ENCODE results near the gene XPC.

The XPC gene

DNA sequence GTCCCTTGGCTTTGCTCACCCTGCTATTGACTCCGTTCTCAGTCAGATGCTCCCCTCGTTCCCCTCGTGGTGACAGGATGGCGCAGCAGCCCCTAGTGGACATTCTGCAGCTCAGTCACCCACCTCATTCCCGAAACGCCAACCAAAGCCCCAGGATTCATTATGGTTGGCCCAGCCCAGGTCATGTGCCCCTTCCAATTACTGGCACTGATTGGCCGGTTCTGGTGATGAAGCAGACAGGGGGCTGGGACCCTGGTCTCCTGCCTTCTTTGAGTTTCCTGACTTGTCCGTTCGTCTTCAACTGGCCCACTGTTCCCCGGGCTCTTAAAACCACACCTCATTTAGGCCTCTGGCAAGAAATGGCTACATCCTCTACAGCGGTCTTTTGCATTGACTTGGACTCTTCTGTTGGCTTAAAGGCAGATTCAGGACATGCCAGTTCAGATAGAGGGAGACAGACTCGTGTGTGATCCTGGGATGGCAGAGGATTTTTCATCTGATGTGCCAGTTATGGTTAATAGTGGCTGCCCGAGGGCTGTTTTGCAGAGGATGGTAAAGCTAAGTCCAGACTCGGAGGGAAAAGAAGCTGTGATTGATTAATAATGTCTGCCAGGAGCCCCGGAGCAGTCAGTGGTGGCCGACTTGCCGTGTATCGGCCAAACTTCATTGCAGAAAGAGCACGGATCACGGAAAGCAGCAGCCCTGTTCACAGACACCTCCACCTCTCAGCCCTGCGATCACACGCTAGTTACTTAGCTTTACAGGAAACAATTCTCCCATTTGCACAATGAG is 38.1 kb upstream of the XPC start:
- Histone ChIP-seq H3K4me3 (ENCODE audit: low read length) (peak overlapping the region; percentile 21), H3K9ac (ENCODE audit: low read length) (peak overlapping the region; percentile 53), H3K27me3 (ENCODE audit: control insufficient read depth, insufficient read depth, low read length) (no peaks in the 10 kb centered on the region), H3K9me3 (ENCODE audit: control insufficient read depth, low read length) (no peaks in the 10 kb centered on the region), H3K36me3 (ENCODE audit: control insufficient read depth, insufficient read depth, low read length) (no peaks in the 10 kb centered on the region), H3K4me1 (ENCODE audit: control insufficient read depth, insufficient read depth, low read length) (peaks cover under 1% of the 10 kb centered on the region)

DNA sequence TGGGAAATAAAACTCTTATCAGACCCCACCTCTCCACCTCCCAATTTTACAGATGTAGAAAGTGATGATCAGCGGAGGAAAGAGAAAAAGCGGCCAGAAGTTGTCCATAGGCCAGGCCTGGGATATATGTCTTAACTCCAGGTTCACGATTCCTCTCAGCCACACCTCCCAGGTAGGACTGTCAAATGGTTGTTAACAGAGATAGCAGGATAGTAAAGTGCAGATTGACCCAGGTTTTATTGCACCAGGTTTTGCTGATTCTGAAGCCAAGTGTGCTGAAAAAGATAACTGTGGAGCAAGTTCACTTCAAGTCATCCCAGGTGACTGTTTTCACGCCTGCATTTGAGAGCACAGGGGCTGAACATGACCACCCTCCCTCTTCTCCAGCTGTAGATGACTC is 36.4 kb upstream of the XPC start:
- H3K9ac ChIP-seq (ENCODE audit: low read length) = no peak overlapping the region
- no peak overlapping the region for H3K4me3 ChIP-seq (ENCODE audit: low read length)
- H3K27me3 ChIP-seq (ENCODE audit: control insufficient read depth, insufficient read depth, low read length) = no peaks in the 10 kb centered on the region
- H3K4me1 ChIP-seq (ENCODE audit: control insufficient read depth, insufficient read depth, low read length) = peaks cover 14% of the 10 kb centered on the region
- no peaks in the 10 kb centered on the region for H3K36me3 ChIP-seq (ENCODE audit: control insufficient read depth, insufficient read depth, low read length)
- H3K9me3 ChIP-seq (ENCODE audit: control insufficient read depth, low read length) = no peaks in the 10 kb centered on the region

DNA sequence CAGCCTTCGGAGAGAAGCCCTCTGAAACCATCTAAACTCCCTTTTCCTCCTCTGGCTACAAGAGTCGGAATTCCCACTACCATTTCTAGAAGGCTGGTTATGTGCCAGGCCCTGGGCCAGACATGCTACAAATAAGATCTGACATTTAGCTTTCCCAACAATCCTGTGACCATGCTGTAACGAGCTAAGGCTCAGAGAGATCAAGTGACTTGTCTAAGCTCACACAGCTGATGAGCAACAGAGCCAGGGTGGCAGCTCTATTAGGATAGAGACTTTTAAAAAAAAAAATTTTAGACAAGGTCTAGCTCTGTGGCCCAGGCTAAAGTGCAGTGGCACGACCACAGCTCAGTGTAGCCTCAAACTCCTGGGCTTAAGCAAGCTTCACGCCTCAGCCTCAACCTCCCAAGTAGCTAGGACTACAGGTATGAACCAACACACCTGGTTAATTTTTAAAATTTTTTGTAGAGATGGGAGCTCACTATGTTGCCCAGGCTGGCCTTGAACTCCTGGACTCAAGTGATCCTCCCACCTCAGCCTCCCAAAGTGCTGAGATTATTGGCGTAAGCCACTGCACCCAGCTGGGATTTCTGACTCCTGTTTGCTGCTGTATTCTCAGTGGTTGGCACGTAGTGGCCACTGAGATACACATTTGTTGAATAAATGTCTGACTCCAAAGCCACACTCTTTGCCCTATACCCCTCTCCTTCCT is 34.8 kb upstream of the XPC start:
- no peaks in the 10 kb centered on the region for H3K9me3 ChIP-seq (ENCODE audit: control insufficient read depth, low read length)
- H3K27me3 ChIP-seq (ENCODE audit: control insufficient read depth, insufficient read depth, low read length) = no peaks in the 10 kb centered on the region
- no peaks in the 10 kb centered on the region for H3K36me3 ChIP-seq (ENCODE audit: control insufficient read depth, insufficient read depth, low read length)
- H3K4me1 ChIP-seq (ENCODE audit: control insufficient read depth, insufficient read depth, low read length) = peaks cover 30% of the 10 kb centered on the region
- H3K4me3 ChIP-seq (ENCODE audit: low read length) = no peak overlapping the region
- no peak overlapping the region for H3K9ac ChIP-seq (ENCODE audit: low read length)

DNA sequence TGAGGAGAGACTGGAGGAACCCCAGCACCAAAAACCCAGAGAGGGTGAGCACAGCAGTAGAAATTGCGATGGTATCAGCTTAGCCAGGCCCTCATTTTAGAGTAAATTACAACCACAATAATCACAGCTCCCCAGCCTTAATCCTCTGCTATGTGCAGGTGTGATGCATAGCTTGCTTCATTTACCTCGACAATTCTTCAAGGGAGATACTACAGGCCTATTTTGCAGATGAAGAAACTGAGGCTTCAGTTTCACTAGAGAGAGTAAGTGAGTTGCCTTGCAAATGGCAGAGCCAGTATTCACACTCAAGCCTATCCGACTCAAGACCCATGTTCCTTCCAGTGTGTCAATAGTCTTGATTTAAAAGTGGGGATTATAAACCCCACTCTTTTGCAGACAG is 33.6 kb upstream of the XPC start:
- Histone ChIP-seq H3K4me1 (ENCODE audit: control insufficient read depth, insufficient read depth, low read length) (peaks cover 32% of the 10 kb centered on the region), H3K9ac (ENCODE audit: low read length) (no peak overlapping the region), H3K9me3 (ENCODE audit: control insufficient read depth, low read length) (no peaks in the 10 kb centered on the region)

DNA sequence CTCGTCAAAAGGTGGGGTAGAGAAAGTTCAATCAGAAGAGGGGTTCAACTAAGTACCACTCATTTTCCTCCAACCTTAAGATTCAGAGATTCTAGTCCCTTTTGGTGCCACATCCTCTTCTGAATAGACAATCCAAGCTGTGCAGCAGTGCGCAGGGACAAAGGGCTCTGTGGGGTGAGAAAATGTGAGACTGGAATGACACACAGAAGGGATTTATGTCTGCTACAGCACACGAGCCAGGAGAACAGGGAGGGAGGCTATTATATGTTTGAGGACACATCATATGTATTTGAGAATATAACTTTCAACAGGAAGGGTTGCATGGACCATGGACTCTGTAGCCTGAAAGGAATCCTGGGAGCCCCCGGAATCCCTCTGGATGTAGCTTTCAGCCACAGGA is 33.2 kb upstream of the XPC start:
- Histone ChIP-seq H3K27me3 (ENCODE audit: control insufficient read depth, insufficient read depth, low read length) (no peaks in the 10 kb centered on the region), H3K36me3 (ENCODE audit: control insufficient read depth, insufficient read depth, low read length) (no peaks in the 10 kb centered on the region), H3K9me3 (ENCODE audit: control insufficient read depth, low read length) (no peaks in the 10 kb centered on the region), H3K4me3 (ENCODE audit: low read length) (no peak overlapping the region), H3K4me1 (ENCODE audit: control insufficient read depth, insufficient read depth, low read length) (peaks cover 32% of the 10 kb centered on the region), H3K9ac (ENCODE audit: low read length) (no peak overlapping the region)

More for the DNA sequence above, 33.6 kb upstream of the XPC start:
- Histone ChIP-seq H3K27me3 (ENCODE audit: control insufficient read depth, insufficient read depth, low read length) (no peaks in the 10 kb centered on the region), H3K36me3 (ENCODE audit: control insufficient read depth, insufficient read depth, low read length) (no peaks in the 10 kb centered on the region), H3K4me3 (ENCODE audit: low read length) (no peak overlapping the region)

DNA sequence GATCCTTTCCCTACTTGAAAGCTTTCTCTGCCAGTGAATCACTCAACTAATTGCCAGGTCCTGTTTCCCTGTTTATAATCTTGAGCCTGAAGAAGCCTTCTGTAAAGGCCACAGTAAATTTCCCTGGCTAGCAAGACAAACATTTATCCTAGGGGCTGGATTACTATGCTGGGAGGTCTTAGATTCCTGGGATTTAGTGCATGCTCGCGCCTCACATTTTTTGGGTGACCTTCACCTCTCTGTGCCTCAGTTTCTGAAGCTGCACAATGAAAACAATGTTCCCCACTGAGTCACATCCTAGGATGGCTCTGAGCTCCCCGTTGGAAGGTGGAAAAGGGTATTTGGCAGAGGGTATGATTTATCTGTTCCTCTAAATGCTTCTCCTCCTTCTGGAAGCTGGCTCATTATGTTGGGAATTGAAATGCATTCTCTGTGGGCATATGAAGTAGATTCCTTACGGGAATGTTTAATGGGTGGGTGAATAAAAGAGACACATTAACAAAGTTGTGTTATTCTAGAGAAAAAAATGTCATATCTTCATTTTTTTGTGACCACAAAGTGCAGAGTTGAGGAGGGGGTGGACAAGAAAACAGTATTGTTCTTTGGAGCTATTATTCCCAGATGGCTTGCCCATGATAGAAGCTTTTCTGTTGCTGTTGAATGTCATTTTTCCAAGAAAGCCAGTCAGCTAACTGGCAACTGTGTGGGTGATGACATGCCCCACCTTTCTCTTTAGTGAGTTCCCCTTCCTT is 32.6 kb upstream of the XPC start:
- Histone ChIP-seq H3K9me3 (ENCODE audit: control insufficient read depth, low read length) (no peaks in the 10 kb centered on the region), H3K9ac (ENCODE audit: low read length) (no peak overlapping the region), H3K27me3 (ENCODE audit: control insufficient read depth, insufficient read depth, low read length) (no peaks in the 10 kb centered on the region), H3K4me3 (ENCODE audit: low read length) (no peak overlapping the region), H3K36me3 (ENCODE audit: control insufficient read depth, insufficient read depth, low read length) (no peaks in the 10 kb centered on the region), H3K4me1 (ENCODE audit: control insufficient read depth, insufficient read depth, low read length) (peaks cover 32% of the 10 kb centered on the region)

DNA sequence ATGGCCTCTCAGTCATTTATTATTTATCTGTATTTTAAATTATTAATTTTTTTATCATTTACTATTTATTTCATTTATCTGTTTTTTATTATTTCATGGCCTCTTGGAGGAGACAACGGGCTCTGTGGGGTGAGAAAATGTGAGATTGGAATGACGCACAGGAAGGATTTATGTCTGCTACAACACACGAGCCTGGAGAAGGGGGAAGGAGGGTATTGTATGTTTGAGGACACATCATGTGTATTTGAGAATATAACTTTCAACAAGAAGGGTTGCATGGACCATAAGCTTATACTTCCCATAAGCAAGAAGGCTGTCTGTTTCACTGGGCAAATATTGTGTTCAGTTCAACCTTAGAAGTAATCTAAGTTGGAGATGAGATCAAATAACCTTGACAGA is 31.9 kb upstream of the XPC start:
- Histone ChIP-seq H3K9ac (ENCODE audit: low read length) (no peak overlapping the region), H3K4me3 (ENCODE audit: low read length) (no peak overlapping the region), H3K4me1 (ENCODE audit: control insufficient read depth, insufficient read depth, low read length) (peaks cover 32% of the 10 kb centered on the region), H3K36me3 (ENCODE audit: control insufficient read depth, insufficient read depth, low read length) (no peaks in the 10 kb centered on the region), H3K9me3 (ENCODE audit: control insufficient read depth, low read length) (no peaks in the 10 kb centered on the region), H3K27me3 (ENCODE audit: control insufficient read depth, insufficient read depth, low read length) (no peaks in the 10 kb centered on the region)

DNA sequence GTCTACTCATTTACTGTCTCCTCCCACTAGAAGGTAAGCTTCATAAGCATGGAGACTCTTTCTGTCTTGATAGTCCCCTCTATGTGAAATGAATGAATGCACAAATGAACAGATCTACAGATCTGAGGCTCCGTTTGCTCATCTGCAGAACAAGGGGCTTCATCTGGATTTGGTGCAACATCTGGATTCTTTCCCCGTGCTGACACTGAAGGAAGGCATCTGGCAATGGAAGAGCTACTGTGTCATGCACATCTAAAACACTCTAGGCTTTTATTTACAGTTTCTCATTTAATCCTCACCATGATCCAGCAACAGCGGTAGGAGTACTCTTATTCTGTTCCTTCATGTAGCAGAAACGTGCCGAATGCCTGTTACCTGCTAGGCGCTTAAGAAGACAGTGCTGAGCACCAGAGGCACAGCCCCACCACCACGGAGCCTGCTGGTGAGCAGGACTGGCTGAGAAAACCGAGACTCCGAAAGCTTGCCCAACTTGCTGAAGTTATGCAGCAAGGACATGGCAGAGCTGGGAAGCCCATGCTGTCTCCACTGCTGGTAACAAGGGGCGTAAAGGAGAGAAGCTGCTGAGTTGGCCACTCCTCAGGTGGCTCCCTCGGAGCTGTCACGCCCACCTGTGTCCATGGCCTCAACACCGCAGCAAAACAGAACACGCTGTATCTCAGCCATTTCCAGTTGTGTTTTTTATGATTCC is 31.3 kb upstream of the XPC start:
- Histone ChIP-seq H3K4me3 (ENCODE audit: low read length) (no peak overlapping the region), H3K4me1 (ENCODE audit: control insufficient read depth, insufficient read depth, low read length) (peaks cover 36% of the 10 kb centered on the region), H3K9me3 (ENCODE audit: control insufficient read depth, low read length) (no peaks in the 10 kb centered on the region), H3K36me3 (ENCODE audit: control insufficient read depth, insufficient read depth, low read length) (no peaks in the 10 kb centered on the region), H3K9ac (ENCODE audit: low read length) (no peak overlapping the region), H3K27me3 (ENCODE audit: control insufficient read depth, insufficient read depth, low read length) (no peaks in the 10 kb centered on the region)

DNA sequence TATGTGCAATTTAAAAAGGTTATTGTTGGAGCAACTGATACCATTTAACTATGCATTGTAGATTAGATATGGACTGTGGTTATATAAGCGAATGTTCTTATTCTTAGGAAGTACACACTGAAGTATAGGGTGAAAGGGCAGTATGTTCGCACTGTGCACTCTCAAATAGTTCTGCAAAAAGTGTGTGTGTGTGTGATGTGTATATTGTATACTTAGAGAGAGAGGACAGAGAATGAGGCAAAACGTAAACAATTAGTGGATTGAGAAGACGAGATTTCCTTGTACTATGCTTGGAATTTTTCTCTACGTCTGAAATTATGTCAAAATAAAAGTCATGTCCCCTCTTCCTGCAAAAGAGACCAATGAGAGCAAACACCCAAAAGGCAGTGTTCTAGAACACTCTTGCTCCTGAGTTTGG is 30.6 kb upstream of the XPC start:
- H3K27me3 ChIP-seq (ENCODE audit: control insufficient read depth, insufficient read depth, low read length) = no peaks in the 10 kb centered on the region
- H3K4me1 ChIP-seq (ENCODE audit: control insufficient read depth, insufficient read depth, low read length) = peaks cover 42% of the 10 kb centered on the region
- no peaks in the 10 kb centered on the region for H3K36me3 ChIP-seq (ENCODE audit: control insufficient read depth, insufficient read depth, low read length)
- H3K9ac ChIP-seq (ENCODE audit: low read length) = no peak overlapping the region
- no peaks in the 10 kb centered on the region for H3K9me3 ChIP-seq (ENCODE audit: control insufficient read depth, low read length)
- H3K4me3 ChIP-seq (ENCODE audit: low read length) = no peak overlapping the region

DNA sequence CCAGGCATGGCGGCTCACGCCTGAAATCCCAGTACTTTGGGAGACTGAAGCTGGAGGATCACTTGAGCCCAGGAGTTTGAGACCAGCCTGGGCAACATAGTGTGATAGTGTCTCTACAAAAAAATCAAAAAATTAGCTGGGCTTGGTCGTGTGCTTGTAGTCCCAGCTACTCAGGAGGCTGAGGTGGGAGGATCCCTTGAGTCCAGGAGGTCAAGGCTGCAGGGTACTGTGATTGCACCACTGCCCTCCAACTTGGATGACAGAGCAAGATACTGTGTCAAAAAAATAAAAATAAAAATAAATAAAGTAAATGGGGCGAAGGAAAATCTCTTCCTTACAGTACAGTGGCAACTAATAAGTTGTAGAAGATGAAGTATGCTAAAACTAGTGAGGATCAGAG is 29.8 kb upstream of the XPC start:
- H3K9ac ChIP-seq (ENCODE audit: low read length) = no peak overlapping the region
- no peaks in the 10 kb centered on the region for H3K27me3 ChIP-seq (ENCODE audit: control insufficient read depth, insufficient read depth, low read length)
- H3K9me3 ChIP-seq (ENCODE audit: control insufficient read depth, low read length) = no peaks in the 10 kb centered on the region
- no peaks in the 10 kb centered on the region for H3K36me3 ChIP-seq (ENCODE audit: control insufficient read depth, insufficient read depth, low read length)
- no peak overlapping the region for H3K4me3 ChIP-seq (ENCODE audit: low read length)
- peaks cover 50% of the 10 kb centered on the region for H3K4me1 ChIP-seq (ENCODE audit: control insufficient read depth, insufficient read depth, low read length)

DNA sequence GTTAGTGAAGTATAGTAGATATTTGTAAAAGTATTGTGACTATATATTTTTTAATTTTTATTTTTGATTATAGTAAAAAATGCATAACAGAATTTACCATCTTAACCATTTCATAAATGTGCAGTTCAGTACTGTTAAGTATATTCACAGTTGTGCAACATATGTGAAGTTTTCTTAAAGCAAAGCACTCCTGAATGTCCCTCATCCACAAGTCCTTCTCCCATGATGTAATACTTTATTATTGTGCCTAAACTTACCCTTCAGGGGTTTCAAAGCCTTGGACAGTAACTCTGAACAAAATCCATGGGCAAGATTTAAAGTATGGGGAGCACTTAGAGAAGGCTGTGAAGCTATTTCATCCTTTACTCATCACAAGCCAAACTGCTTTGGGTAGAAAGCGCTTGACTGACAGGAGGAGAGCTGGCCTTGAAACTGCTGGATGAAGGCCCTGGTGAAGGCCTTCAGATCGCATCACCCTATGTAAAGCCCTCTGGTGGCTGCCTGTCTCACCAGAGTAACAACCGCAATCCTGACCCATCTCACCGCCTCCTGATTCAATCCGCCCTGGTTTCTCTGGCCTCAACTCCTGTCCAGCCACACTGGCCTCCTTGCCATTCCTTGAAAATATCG is 28.3 kb upstream of the XPC start:
- Histone ChIP-seq H3K27me3 (ENCODE audit: control insufficient read depth, insufficient read depth, low read length) (no peaks in the 10 kb centered on the region), H3K9ac (ENCODE audit: low read length) (no peak overlapping the region), H3K36me3 (ENCODE audit: control insufficient read depth, insufficient read depth, low read length) (no peaks in the 10 kb centered on the region), H3K4me1 (ENCODE audit: control insufficient read depth, insufficient read depth, low read length) (peaks cover 61% of the 10 kb centered on the region), H3K4me3 (ENCODE audit: low read length) (no peak overlapping the region), H3K9me3 (ENCODE audit: control insufficient read depth, low read length) (no peaks in the 10 kb centered on the region)
